NCI-H2227 (cell line): Measurements from ENCODE around the gene CRTC1.
"Not testable (repeated sequence)": the region's sequence is repeated elsewhere in the genome, so short reads cannot be mapped to it uniquely, and the experiment has no call there.

Experiments
- DNase-seq: peaks from one replicate; lab custom pipeline; 2025; ENCODE audit not compliant: unreplicated experiment; lab: John Stamatoyannopoulos, UW

Gene CRTC1

DNA sequence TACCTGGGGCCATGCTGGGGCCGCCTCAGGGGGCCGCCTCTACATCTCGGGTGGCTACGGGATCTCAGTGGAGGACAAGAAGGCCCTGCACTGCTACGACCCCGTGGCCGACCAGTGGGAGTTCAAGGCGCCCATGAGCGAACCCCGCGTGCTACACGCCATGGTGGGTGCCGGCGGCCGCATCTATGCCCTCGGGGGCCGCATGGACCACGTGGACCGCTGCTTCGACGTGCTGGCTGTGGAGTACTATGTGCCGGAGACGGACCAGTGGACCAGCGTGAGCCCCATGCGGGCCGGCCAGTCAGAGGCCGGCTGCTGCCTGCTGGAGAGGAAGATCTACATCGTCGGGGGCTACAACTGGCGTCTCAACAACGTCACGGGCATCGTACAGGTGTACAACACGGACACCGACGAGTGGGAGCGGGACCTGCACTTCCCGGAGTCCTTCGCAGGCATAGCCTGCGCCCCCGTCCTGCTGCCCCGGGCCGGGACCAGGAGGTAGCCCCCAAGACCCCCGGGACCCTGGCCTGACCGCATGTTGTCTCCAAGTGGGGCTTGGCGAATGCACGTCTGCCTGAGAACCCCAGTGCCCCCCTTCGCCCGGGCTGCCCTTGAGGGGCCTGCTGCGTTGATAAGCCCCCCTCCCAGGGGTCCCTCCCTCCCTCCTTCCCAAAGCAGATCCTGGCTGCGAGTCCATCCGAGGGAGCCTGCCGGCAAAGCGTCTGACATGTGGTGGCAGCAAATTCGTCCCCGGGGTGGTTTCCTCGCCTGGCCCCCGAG lies 14.5 kb upstream of the CRTC1 start:
- DNase-seq: no peak

DNA sequence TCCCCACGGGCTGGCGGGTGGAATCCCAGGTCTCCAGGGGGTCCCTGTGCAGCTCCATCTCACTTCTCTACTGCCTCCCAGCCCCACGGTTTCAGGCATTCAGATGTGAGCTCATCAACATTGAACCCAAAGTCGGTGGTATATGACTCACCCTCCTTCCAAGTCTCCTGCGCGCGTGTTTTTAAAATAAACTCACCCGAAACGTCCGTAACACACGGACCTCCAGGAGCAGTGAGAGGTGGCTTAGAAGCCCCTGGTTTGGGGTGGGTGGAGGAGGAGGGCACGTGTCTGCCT lies 14.0 kb upstream of the CRTC1 start:
- DNase-seq: no peak

DNA sequence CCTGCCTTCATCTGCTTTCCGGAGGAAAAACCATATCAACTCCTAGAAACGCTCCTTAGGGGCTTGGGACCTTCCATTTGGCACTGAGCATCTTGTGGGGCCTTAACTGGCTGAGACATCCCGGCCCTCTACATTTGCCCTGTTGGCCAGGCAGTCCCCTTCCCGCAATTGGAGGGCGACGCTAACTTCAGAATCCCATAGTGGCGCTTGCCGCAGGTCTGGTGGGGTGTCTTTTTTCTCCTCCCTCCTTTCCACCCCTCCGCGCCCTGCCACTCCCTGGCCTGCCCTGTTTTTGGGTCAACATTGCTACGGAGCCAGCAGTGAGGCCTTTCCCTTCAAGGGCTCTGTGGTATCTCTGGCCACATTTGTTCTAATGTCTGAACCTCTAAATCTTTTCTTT lies 13.6 kb upstream of the CRTC1 start:
- DNase-seq: no peak

DNA sequence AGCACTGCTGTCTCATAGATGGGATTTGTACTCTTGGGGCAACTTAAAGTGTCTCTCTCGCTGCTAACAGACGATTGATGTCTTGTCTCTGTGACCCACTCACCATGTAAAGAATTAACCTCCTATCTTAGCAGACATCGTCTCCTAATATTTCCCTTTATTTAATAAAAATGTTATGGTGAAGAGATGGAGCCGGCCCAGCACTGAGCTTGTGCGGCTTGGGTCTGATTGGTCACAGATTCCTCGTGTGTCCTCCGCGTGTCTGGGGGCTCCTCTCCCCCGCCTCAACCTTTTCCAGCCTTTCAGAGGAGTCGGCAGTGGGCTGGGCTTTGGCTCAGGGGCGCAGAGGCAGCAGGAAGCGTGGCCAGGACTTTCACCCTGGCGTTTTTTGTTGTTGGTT lies 13.2 kb upstream of the CRTC1 start:
- DNase-seq: no peak

DNA sequence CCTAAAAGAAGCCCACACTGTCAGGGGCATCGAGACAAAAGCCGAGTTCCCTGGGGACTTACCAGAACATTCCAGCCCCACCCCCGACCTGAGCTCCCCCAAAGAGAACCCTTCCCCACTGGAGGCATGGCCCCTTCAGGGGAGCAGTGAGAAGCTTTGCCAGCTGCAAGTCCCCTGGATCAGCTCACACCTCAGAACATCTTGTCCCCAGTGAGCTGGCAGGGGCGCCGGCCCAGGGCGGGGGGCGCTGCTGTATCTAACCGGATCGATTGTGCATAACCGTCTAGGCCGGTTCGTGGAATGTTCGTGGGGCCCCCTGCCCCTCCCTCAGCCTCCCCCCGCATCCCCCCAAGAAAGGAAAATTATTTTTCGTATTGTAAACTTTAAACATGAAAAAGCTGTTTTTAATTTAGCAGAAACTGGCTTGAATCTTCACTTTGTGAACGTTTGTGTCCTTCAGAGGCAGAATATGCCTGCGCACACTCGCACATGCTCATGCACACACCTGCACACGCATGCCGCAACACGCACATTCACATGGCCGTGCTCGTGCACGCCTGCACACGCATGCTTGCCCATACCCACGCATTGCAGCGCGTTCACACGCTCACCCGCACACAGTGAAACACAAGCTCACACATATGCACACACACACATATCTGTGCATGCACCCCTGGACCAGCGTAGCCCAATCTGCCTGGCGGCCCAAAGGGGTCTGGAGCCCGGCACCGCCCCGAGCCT lies 12.0 kb upstream of the CRTC1 start:
- no peak for DNase-seq

DNA sequence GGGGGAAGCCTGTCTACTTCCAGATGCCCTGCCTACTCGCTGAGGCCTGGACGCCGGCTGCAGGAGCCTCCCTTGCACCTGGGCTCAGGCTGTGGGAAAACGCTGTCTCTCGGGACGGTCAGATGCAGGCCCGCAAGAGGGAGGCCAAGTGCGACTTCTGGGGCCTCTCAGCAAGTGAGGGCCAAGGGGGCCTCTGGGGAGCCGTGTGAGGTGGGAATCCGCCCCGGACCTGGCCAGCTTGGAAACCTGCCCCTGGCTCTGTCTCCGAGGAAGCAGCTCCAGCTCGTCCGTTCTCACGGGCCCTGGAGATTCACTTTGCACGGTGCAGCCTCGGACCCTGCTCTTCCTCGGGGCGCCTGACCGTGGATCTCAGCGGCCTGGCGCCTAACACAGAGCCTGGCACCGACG lies 11.4 kb upstream of the CRTC1 start:
- DNase-seq: no peak

DNA sequence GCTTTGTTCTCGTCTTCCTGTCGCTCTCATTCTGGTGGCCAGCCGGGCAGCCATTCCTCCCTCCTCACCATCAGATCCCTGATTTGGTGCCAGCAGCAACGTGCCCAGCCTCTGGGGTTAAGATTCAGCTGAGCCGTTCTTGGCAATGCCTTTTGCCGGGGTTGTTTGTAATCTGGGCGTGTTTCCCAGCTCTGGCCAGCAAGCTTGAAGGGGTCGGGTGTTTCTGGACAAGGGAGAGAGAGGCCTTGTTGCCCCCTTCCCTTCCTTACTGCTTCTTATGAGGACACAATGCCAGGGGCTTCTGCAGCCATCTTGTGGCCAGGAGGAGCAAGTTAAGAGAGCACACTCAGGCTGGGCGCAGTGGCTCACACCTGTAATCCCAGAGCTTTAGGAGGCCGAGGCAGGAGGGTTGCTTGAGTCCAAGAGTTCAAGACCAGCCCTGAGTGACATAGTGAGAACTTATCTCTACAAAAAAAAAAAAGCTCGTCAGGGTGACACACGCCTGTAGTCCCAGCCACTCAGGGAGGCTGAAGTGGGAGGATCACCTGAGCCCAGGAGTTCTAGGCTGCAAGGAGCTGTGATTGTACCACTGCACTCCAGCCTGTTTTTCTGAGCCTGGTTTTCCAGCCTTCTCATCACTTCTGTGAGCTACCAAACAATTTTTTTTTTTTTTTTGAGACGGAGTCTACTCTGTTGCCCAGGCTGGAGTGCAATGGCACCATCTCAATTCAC lies 10.7 kb upstream of the CRTC1 start:
- DNase-seq: no peak

DNA sequence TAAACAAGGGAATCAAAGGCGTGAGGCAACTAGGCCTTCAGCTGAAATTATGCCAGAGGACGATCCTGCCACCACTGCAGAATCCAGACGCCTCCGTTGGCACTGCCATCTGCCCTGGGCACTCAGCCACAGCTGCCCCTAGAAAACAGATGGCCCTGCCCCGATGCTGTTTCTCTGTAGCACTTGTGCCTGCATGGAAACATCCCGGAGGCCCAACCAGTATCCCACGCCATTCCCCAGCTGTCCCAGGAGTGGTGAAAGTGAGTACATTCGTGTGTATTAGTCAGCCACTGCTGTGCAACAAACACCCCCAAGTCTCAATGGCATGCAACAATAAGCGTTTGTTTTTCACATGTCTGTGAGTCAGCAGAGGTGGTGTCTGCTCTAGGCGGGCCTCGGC lies 8.9 kb upstream of the CRTC1 start:
- no peak for DNase-seq

DNA sequence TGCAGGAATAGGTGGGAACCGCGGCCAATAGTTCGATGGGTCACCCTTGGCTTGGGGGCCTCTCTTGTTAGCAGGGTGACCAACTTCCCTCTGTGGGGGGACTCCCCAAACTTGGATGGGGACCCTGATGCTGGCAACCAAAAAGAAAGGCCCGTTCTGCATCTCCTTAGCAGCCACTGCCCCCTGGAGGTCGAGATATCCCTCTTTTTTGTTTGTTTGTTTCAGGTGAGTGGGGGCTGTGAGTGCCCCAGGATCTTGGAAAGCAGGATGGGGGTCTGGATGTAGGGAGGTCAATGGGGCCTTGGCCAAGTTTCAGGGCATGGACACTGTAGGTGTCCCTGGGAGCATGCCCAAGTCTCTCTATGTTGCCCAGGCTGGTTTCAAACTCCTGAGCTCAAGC lies 7.7 kb upstream of the CRTC1 start:
- DNase-seq: peak; percentile 3

DNA sequence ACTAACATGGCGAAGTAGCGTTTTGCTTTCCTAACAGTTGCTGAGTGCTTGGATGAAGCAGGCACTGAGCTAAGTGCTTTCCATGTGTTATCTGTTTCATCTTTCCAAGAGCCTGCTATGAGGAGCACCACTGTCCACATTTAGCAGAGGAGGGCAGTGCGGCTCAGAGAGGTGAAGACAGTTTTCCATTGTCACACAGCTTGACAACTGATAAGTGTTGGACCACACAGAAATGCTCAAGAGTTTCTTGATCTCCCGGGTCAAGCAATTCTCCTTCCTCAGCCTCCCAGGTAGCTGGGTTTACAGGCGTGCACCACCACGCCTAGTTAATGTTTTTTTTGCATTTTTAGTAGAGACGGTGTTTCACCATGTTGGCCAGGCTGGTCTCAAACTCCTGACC lies 6.8 kb upstream of the CRTC1 start:
- DNase-seq: no peak

DNA sequence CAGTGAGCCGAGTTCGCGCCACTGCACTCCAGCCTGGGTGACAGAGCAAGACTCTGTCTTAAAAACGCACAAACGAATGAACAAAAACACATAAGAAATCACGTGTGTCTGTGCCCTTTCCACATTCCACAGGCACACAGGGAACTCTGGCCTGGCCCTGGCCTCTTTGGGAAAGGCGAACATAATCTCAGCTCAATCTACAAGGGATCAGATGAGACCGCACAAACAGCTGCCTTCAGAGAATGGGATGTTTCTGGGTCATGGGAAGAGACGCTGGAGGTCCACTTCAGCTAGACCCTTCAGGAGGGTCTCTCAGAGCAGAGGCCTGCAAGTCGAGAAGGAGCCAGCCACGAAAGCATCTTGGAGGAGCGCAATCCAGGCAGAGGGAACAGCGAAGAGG lies 6.3 kb upstream of the CRTC1 start:
- DNase-seq: no peak

DNA sequence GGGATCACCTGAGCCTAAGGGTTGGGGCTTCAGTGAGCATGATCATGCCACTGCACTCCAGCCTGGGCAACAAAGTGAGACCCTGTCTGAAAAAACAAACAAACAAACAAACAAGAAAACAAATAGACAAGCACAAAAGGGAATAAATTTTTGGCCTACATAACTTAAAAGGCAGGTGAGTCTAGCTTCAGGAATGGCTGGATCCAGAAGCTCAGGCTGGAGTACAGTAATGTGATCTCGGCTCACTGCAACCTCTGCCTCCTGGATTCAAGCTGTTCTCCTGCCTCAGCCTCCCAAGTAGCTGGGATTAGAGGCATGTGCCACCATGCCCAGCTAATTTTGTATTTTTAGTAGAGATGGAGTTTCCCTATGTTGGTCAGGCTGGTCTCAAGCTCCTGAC lies 3.3 kb upstream of the CRTC1 start:
- DNase-seq: not testable (repeated sequence)

DNA sequence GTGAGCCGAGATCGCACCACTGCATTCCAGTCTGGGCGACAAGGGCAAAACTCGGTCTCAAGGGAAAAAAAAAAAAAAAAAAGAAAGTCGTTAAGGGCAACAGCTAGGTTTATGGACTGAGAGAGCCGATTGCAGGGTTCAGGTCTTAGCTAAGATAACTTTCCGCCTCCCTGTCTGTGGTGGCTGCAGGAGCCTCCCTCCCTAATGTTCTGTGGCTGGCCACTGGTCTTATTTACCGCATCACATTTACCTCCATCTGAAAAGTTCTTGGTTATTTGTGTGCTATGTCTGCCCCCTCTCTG lies 722 bp upstream of the CRTC1 start:
- no peak for DNase-seq

DNA sequence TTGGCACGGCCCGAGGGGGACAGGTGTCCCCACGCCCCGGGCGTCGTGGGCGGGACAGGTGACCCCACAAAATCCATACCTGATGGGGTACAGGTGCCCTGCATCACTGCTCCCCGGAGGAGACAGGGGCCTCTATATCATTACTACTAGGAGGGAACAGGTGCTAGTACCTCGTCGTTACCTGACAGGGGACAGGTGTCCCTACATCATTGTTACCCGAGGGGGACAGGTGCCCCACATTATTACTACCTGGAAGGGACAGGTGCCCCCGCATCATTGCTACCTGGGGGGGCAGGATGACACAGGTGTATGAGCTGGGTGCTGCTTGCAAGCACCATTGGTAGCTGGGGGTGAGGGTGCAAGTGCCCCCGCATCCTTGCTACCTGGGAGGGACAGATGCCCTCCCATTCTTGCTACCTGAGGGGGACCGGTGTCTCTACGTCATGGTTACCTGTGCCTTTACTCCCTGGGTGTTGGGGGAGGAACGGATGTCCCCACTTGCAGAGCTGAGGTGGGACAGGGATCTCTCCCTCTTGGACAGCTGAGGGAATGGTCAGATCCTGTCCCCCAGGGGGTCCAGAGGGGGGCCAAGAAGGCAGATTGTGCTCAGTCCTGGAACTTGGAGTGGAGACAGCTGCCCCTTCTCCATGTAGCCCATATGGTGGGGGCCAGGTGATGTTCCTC lies 620 bp downstream of the CRTC1 start:
- DNase-seq: no peak

DNA sequence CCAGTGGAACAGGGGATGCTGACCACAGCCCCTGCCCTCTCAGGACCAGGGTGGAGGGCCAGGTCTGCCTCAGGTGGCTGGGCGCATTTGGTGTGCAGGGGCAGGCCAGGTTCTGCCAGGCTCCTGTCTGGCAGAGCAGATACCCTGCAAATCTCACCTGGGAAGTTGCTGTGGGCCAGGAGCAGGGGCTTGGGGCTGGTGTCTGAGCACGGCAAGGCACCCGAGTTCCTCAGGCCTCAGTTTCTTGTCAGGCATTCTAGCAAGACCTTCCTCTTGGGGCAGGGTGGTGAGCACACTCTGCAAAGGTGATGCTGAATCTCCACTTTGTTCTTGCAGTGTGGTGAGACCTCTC lies 1.1 kb downstream of the CRTC1 start:
- DNase-seq: no peak

DNA sequence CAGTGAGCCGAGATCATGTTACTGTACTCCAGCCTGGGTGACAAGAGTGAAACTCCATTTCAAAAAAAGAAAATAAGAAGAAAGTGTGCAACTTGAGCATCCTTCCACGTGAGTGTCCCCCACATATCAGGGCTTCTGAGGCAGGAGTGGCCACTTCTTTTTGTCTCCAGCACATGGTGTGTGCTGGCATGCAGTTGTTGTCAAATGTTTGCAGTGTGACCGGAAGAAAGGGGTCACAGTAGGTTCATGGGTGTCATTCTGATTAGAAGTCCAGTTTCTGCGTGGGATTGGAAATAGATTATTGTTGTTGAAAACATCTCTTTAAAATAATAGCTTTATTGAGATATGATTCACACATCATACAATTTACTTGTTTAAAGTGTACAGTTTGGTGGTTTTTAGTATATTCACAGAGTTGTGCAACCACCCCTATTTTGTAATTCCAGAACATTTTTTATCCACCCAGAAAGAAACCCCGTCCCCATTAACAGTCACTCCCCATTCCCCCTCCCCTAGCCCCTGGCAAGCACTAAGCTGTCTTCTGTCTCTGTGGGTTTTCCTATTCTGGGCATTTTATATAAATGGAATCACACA lies 2.2 kb downstream of the CRTC1 start:
- DNase-seq: no peak

DNA sequence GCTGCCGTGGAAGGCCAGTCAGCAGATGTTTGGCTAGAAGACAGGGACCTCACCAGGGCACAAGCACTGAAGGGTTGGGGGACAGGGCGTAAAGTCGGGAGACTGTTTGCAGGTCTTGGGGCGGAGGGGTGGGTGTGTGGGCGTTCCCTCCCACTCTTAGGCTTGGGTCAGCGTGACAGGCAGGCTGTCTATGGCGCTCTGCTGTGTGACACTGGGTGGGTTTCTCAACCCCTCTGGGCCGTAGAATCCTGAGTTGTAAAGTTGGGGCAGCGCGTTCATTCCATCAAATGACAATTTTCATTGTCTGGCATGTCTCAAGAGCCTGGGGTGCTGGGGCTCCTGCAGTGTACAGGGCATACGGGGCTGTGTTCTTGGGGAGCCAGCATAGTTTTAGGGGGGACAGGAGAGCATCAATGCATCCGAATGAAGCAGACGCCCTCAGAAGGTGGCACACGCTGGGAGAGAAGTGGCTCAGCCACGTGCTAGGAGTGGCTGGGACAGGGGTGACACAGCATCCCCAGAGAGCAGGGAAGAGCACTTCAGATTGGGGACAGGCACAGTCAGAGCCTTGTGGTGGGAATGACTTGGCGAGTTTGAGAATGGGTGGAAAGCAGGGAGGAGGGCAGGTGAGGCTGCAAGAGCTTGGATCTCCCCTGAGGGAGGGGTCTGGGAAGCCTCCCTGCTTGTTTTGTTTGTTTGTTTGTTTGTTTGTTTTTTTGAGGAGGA lies 4.4 kb downstream of the CRTC1 start:
- no peak for DNase-seq

DNA sequence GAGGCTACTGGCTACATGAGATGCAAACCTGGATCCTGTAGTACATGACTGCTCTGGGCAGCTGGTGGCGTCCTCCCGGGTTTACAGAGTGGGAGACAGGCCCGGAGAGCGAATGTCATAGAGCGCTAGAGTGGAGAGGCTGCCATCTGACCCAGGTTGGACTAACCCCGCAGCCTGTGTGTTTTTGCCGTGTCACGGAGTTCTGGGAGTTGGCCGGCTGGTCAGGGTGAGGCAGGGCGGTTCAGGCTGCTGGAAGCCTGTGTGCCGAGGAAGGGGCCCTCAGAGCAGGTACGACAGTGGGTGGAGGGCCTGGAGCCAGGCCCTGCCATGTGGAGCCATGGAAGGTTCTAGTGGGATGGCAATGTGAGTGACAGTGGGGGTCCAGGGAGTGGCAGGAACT lies 12.5 kb downstream of the CRTC1 start:
- DNase-seq: no peak

DNA sequence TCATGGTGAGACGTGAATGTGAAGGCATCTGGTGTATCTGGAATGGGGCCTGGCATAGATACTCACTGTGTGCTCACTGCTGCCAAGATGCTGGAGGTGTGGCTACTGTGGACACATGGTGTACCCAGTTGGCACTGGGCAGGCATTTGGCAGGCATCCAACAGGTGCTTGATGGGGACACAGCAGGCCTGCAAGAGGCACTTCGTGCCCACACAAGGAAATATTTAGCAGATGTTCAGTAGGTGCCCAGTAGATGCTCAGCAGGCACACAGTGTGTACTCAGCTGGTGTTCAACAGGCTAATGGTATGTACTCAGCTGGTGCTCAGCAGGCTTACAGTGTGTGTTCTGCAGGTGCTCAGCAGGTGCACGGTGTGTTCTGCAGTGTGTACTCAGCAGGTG lies 14.2 kb downstream of the CRTC1 start:
- DNase-seq: no peak

DNA sequence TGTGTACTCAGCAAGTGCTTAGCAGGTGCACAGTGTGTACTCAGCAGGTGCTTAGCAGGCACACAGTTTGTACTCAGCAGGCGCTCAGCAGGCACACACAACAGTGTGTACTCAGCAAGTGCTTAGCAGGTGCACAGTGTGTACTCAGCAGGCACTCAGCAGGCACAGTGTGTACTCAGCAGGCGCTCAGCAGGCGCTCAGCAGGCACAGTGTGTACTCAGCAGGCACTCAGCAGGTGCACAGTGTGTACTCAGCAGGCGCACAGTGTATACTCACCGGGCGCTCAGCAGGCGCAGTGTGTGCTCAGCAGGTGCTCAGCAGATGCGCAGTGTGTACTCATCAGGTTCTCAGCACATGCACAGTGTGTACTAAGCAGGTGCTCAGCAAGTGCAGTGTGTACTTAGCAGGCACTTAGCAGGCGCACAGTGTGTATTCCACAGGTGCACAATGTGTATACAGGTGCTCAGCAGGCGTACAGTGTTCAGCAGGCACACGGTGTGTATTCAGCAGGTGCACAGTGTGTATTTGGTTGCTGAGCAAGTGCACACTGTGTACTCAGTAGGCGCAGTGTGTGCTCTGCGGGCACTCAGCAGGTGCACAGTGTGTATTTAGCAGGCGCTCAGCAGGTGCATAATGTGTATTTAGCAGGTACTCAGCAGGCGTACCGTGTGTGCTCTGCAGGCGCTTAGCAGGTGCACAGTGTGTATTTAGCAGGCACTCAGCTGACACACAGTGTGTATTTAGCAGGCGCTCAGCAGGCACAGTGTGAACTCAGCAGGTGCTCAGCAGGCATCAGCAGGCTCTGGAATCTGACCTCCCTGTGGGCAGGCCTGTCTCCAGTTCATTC lies 15.1 kb downstream of the CRTC1 start:
- no peak for DNase-seq
